GM12873 (cell line): ENCODE results near the gene CAMTA2.

Source experiments
- CTCF ChIP-seq: IDR thresholded peaks from 2 replicates; pipeline ENCODE4 v1.5.1; 2012; ENCODE audit warnings: low read depth, mild to moderate bottlenecking, moderate library complexity, low read length, control low read depth; ENCODE audit not compliant: insufficient read depth; ENCODE audit errors: missing control alignments

The CAMTA2 gene

GRCh38 chr17:4998027-4998731, 10.7 kb upstream of the CAMTA2 start:
- no peak for TF ChIP-seq CTCF

GRCh38 chr17:4997302-4998026, 10.0 kb upstream of the CAMTA2 start, which contains the start of the genes INCA1 and KIF1C:
Gene INCA1, minus strand, starts transcription at chr17:4997522. Its CDS starts 3,085 bp downstream, at chr17:4994437.
Gene KIF1C, plus strand, starts transcription at chr17:4997950. Its CDS starts 2,297 bp downstream, at chr17:5000247.
- TF ChIP-seq CTCF = no peak

- no peak for TF ChIP-seq CTCF
Measured at GRCh38 chr17:4994081-4994595, 6.7 kb upstream of the CAMTA2 start.

- no peak for TF ChIP-seq CTCF
Measured at GRCh38 chr17:4987767-4988567, 492 bp upstream of the CAMTA2 start.

GRCh38 chr17:4986403-4986802, 1.1 kb downstream of the CAMTA2 start:
- no peak for TF ChIP-seq CTCF

GRCh38 chr17:4982305-4982704, 5.2 kb downstream of the CAMTA2 start:
- no peak for TF ChIP-seq CTCF
